Fibroblast of lung (primary cell): ENCODE measurements around the gene APPL2.

Experiments used
- CTCF ChIP-seq, 2 donors: IDR thresholded peaks in 1 of 2; conservative IDR thresholded peaks in 1 of 2; 1 replicate in 1 of 2; 2 replicates in 1 of 2; pipeline ENCODE4 v1.5.1; 2011 to 2012; ENCODE audit warnings: low read length in 2 of 2, control low read depth in 1 of 2, inconsistent platforms in 1 of 2, low read depth in 1 of 2, mild to moderate bottlenecking in 1 of 2
- EZH2 ChIP-seq: IDR thresholded peaks from 2 replicates; pipeline ENCODE4 v1.5.1; 2012; ENCODE audit warnings: low read length, control low read depth, mild to moderate bottlenecking; ENCODE audit errors: missing control alignments

DNA sequence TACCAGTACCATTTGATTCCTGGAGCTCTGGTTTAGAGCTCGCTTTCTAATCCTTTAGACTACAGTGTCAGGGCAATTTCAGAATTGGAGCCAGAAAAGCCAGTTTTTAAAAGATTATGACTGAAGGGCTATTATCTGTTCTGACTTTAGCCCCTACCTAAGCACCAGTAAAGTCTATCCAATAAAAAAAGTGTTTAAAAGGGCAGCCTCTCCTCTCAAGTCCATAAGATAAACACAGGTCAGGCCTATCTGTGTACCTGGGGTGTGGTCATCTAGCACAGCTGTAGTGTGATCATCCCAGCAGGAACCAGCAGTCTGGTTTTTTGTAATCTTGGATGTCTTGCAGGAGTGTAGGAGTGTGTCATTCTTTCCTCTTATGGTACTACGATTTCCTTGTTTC is 6.6 kb downstream of the APPL2 start:
- TF ChIP-seq CTCF (conservative IDR thresholded peaks at IDR 0.05 in 1 of 2, IDR thresholded peaks at IDR 0.05 in 1 of 2; ENCODE audit: low read depth in 1 of 2, low read length in 2 of 2) (no peak), EZH2 (no peak)
